HepG2 (cell line): ENCODE measurements around the gene SH3BP5. TPM values are rescaled to one million over a fixed set of nuclear protein-coding genes. Genes with fewer than 3 reads are reported as not detected.

Source experiments
- ATAC-seq: fragments of 200-7000 bp; cut with Tn5 transposase; 3 replicates; pipeline ENCODE4 v1.9.1; 2020; ENCODE audit warnings: mild to moderate bottlenecking, moderate library complexity
- BruUV-seq: library from RNA; stranded (reverse); fragments of 400-500 nt; replicated peaks from 2 replicates; lab custom pipeline; 2021; lab: Mats Ljungman, UMichigan
- CTCF ChIA-PET: fragments of 300-600 bp; formaldehyde crosslinking; extraction: SDS; loops from one replicate; lab custom pipeline; 2021; ENCODE audit warnings: low total read pairs, inconsistent platforms, low intra/inter-chr PET ratio; lab: Yijun Ruan, JAX
- POLR2A ChIA-PET: fragments of 350-600 bp; sonication (Branson Sonifier 250); formaldehyde crosslinking; loops from one replicate; lab custom pipeline; 2020; ENCODE audit warnings: antibody characterized with exemption, inconsistent platforms; lab: Yijun Ruan, JAX
- DNase-seq: peaks from one replicate; pipeline ENCODE4 v3.0.0-alpha.2; 2015; ENCODE audit warnings: low spot score
- FAIRE-seq: peaks from 3 replicates; lab custom pipeline; 2011; peaks lifted over from hg19 to GRCh38; lab: Jason Lieb, UNC
- H2AFZ ChIP-seq: one replicate; pipeline ENCODE4 v1.6.1; 2011; ENCODE audit warnings: low read length, inconsistent platforms
- H3K27ac ChIP-seq: fragments of 300-600 bp; 3 replicates; pipeline ENCODE4 v1.8.0; 2011; ENCODE audit warnings: mixed run types, mild to moderate bottlenecking, mixed read lengths, low read length, inconsistent platforms; ENCODE audit not compliant: insufficient read depth; ENCODE audit errors: extremely low read length
- H3K27me3 ChIP-seq, 2 experiments: fragments of 200-600 bp in 1 of 2; 2 replicates in 1 of 2; 3 replicates in 1 of 2; pipeline versions ENCODE4 v1.6.0 to v1.8.0; 2011; ENCODE audit warnings: low read length in 2 of 2, mild to moderate bottlenecking in 2 of 2, moderate library complexity in 2 of 2, inconsistent platforms in 1 of 2; ENCODE audit not compliant: insufficient read depth in 2 of 2, control insufficient read depth in 1 of 2
- H3K36me3 ChIP-seq, 2 experiments: fragments of 200-600 bp in 1 of 2; replicated peaks in 1 of 2; 2 replicates in 1 of 2; 3 replicates in 1 of 2; pipeline versions ENCODE4 v1.5.1 to v1.8.0; 2011; ENCODE audit warnings: low read length in 2 of 2, inconsistent platforms in 1 of 2; ENCODE audit not compliant: insufficient read depth in 2 of 2, control insufficient read depth in 1 of 2
- H3K4me1 ChIP-seq: 2 replicates; pipeline ENCODE4 v1.5.1; 2012; ENCODE audit warnings: low read length, inconsistent platforms; ENCODE audit not compliant: insufficient read depth
- H3K4me2 ChIP-seq: 2 replicates; pipeline ENCODE4 v1.6.0; 2011; ENCODE audit warnings: low read depth, low read length, inconsistent platforms
- H3K4me3 ChIP-seq, 3 experiments: fragments of 200-600 bp in 1 of 3; sonication (generic), shearing (Covaris generic) in 1 of 3; replicated peaks in 1 of 3; 2 replicates each; pipeline ENCODE4 v1.5.1; 2011 to 2016; ENCODE audit warnings: low read length in 3 of 3, inconsistent platforms in 2 of 3, low read depth in 2 of 3, mild to moderate bottlenecking in 2 of 3, control low read depth in 1 of 3, mixed read lengths in 1 of 3; ENCODE audit not compliant: insufficient read depth in 1 of 3
- H3K79me2 ChIP-seq: one replicate; pipeline ENCODE4 v1.6.1; 2011; ENCODE audit warnings: low read length, inconsistent platforms; ENCODE audit not compliant: insufficient read depth
- H3K9ac ChIP-seq: 2 replicates; pipeline ENCODE4 v1.6.0; 2011; ENCODE audit warnings: mild to moderate bottlenecking, low read depth, low read length, inconsistent platforms; ENCODE audit not compliant: insufficient read depth
- H3K9me3 ChIP-seq: 2 replicates; pipeline ENCODE4 v1.5.1; 2012; ENCODE audit warnings: mild to moderate bottlenecking, low read length
- H4K20me1 ChIP-seq: 2 replicates; pipeline ENCODE4 v1.6.0; 2011; ENCODE audit warnings: inconsistent platforms, mild to moderate bottlenecking, low read length, moderate library complexity; ENCODE audit not compliant: insufficient read depth
- KMT2A ChIP-seq: sonication (generic); formaldehyde crosslinking; IDR thresholded peaks from 2 replicates; pipeline ENCODE4 v1.4.0; 2020; ENCODE audit warnings: missing genetic modification reagents
- ZNF598 ChIP-seq: sonication (generic); formaldehyde crosslinking; IDR thresholded peaks from 2 replicates; pipeline ENCODE4 v1.5.1; 2020; ENCODE audit warnings: mild to moderate bottlenecking, missing genetic modification reagents, borderline replicate concordance
- ZNF652 ChIP-seq: IDR thresholded peaks from 2 replicates; pipeline ENCODE4 v1.6.1; 2016; ENCODE audit warnings: low read depth, borderline replicate concordance
- WGBS: methylation state at CpG from one replicate; pipeline ENCODE4 v1.1.6; 2017; ENCODE audit warnings: low lambda C conversion rate; 5-methylcytosine and 5-hydroxymethylcytosine counted together
- in situ Hi-C: cut with HindIII; loops from 2 replicates; pipeline ENCODE4 v1.10.0; 2017; ENCODE audit warnings: low pct_unique_long_range_greater_than_20kb; ENCODE audit not compliant: extremely low pct_ligation_motif_present
- intact Hi-C: fragments of 100-400 bp; cut with micrococcal nuclease; formaldehyde crosslinking; loops from one replicate; pipeline ENCODE4 v1.10.0; 2022; ENCODE audit not compliant: unreplicated experiment
- polyA plus RNA-seq, 8 experiments: library from polyadenylated mRNA; depleted of rRNA in 3 of 8; stranded (reverse) in 7 of 8; unstranded in 1 of 8; fragments of >200 nt; fragmentation: Illumina TruSeq in 4 of 8; extraction: Trizol in 4 of 8; gene quantifications; 2 replicates each; pipeline versions ENCODE4 v1.2.1 to v1.2.3, GENCODE V29; 2011 to 2016; ENCODE audit warnings: low read depth in 4 of 8, missing spikeins in 1 of 8, mixed read lengths in 1 of 8; ENCODE audit not compliant: insufficient read depth in 1 of 8
- total RNA-seq, 5 experiments: library from RNA; depleted of rRNA; stranded (reverse); fragments of >200 nt; fragmentation: Illumina TruSeq; extraction: Trizol; gene quantifications; 2 replicates each; pipeline ENCODE4 v1.2.3, GENCODE V29; 2016; ENCODE audit warnings: low read depth in 1 of 5

The SH3BP5 gene
- total and polyA plus RNA-seq, 2 of the 13 experiments (the other 11 are each of a cell fraction or from before 2014, with no cell fraction given): 0.09 to 0.16 TPM

DNA sequence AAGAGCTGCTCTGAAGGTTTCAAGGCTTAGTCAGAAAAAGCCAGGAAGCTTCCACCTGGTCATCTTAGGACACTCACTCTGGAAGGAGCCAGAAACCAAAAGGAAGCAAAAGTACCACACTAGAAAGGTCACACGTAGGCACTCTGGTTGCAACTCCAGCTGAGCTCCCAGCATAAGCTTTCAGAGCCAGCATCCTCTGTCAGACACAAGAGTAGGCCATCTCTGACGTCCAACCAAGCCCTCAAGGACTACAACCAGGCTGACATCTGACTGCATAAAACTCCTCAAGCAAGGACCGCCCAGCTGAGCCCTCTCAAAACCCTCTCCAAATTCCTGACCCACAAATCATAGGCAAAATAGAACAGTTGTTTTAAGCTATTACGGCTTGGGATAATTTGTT is 12.8 kb downstream of the SH3BP5 start:
- 25% methylated on average over 2 of the region's 4 CpGs for WGBS
- H4K20me1 ChIP-seq: no peaks in the 10 kb centered on the region
- in situ Hi-C loops: no loop called here
- intact Hi-C loops: no loop called here
- no TSS peak for BruUV-seq
- ATAC-seq (no peak; the same call in 2 of the 3 replicates), FAIRE-seq (no peak), DNase-seq (no peak)
- H3K9ac ChIP-seq: no peak overlapping the region
- no peaks in the 10 kb centered on the region for H3K36me3 ChIP-seq
- H3K4me1 ChIP-seq: peaks cover 32% of the 10 kb centered on the region
- no peaks in the 10 kb centered on the region for H3K9me3 ChIP-seq
- no peak overlapping the region for H2AFZ ChIP-seq
- POLR2A ChIA-PET: no interaction called here
- H3K27ac ChIP-seq: no peak overlapping the region
- H3K4me2 ChIP-seq: no peak overlapping the region
- H3K4me3 ChIP-seq: no peak overlapping the region
- no peaks in the 10 kb centered on the region for H3K79me2 ChIP-seq
- TF ChIP-seq KMT2A (CRISPR knock-in tag): no peak
- CTCF ChIA-PET: no interaction called here
- H3K27me3 ChIP-seq: peaks cover 1 to 11% of the 10 kb centered on the region in 2 experiments; a peak in 3 of 5 replicates

DNA sequence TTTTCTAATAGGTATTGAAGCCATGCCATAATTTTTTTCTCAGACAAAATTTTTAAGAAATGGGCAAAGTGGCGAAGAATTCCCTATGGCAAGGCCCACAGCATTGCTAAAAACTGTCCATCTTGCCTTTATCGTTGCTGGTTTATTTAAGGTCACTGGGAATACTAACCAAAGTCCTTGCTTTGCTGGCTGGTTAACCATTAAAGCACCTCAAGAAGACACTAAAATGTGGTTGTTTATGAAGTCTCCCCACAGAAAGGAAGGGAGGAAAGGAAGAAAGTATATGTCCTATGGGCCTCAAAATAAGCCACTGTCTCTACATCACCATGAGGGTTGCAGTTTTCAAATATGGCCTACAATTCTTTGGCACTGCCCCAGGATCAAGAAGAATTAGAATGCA is 13.2 kb downstream of the SH3BP5 start:
- in situ Hi-C loops: no loop called here
- BruUV-seq: no TSS peak
- ATAC-seq (no peak; the same call in 2 of the 3 replicates), DNase-seq (no peak), FAIRE-seq (no peak)
- no peak overlapping the region for H3K4me2 ChIP-seq
- ChIA-PET POLR2A (no interaction called here), CTCF (no interaction called here)
- H3K36me3 ChIP-seq: no peaks in the 10 kb centered on the region
- H3K79me2 ChIP-seq: no peaks in the 10 kb centered on the region
- H3K27me3 ChIP-seq: peaks cover 1 to 8% of the 10 kb centered on the region in 2 experiments; a peak in 3 of 5 replicates
- H2AFZ ChIP-seq: no peak overlapping the region
- no peaks in the 10 kb centered on the region for H3K9me3 ChIP-seq
- peaks cover 28% of the 10 kb centered on the region for H3K4me1 ChIP-seq
- 9% methylated on average over 2 of the region's 2 CpGs for WGBS
- intact Hi-C loops: no loop called here
- H4K20me1 ChIP-seq: no peaks in the 10 kb centered on the region
- H3K4me3 ChIP-seq: no peak overlapping the region
- H3K9ac ChIP-seq: no peak overlapping the region
- TF ChIP-seq ZNF652 (peak; percentile 71; the same call in 1 of the 2 replicates), ZNF598 (CRISPR knock-in tag) (no peak)
- H3K27ac ChIP-seq: no peak overlapping the region
